Measurements from ENCODE around the gene TSPAN31. TPM values are rescaled to one million over a fixed set of nuclear protein-coding genes. Genes with fewer than 3 reads are reported as not detected.

Gene TSPAN31
- total and polyA plus RNA-seq, 2 of the 8 experiments (the other 6 are each of a cell fraction or from before 2014, with no cell fraction given), result 15.8 to 31.4 TPM

GRCh38 chr12:57793920-57794319 lies 49.1 kb downstream of the TSPAN31 start:
- H2BK15ac ChIP-seq (ENCODE audit: low read length), result no peak overlapping the region
- H3K56ac ChIP-seq (replicated peaks; ENCODE audit: insufficient read length, low read depth, low read length), result no peak overlapping the region
- H4K20me1 ChIP-seq (replicated peaks in 1 of 2; ENCODE audit: control insufficient read depth in 1 of 2, insufficient read depth in 2 of 2, low read length in 2 of 2), result no peaks in the 10 kb centered on the region
- no peaks in the 10 kb centered on the region for H3K79me2 ChIP-seq (ENCODE audit: control insufficient read depth in 1 of 2, insufficient read depth in 2 of 2, low read length in 2 of 2)
- no peak overlapping the region for H3K4me2 ChIP-seq (ENCODE audit: insufficient read depth in 1 of 2, low read depth in 2 of 2, low read length in 2 of 2)
- no peak overlapping the region for H2BK12ac ChIP-seq (ENCODE audit: low read depth, low read length)
- H3K4me3 ChIP-seq (ENCODE audit: extremely low read depth in 1 of 4, insufficient read depth in 2 of 4, low read depth in 3 of 4, low read length in 4 of 4), result no peak overlapping the region
- H2BK5ac ChIP-seq (ENCODE audit: low read depth, low read length), result no peak overlapping the region
- peaks cover 2 to 37% (median 22%) of the 10 kb centered on the region in 4 experiments; a peak in 7 of 8 replicates for H3K36me3 ChIP-seq (ENCODE audit: control insufficient read depth in 2 of 4, insufficient read depth in 4 of 4, low read length in 3 of 4)
- H3K23me2 ChIP-seq (ENCODE audit: low read depth, low read length), result no peaks in the 10 kb centered on the region
- no peak overlapping the region for H3K4ac ChIP-seq (replicated peaks; ENCODE audit: insufficient read length, low read depth, low read length)
- H2BK120ac ChIP-seq (replicated peaks; ENCODE audit: low read depth, low read length), result no peak overlapping the region
- H4K91ac ChIP-seq (replicated peaks; ENCODE audit: insufficient read length, low read length), result no peak overlapping the region
- no peak for FAIRE-seq
- no peak overlapping the region for H3K23ac ChIP-seq (ENCODE audit: insufficient read length)
- no peak overlapping the region for H2BK20ac ChIP-seq (ENCODE audit: low read length)
- H4K5ac ChIP-seq (ENCODE audit: insufficient read length, low read depth, low read length), result no peak overlapping the region
- no peak overlapping the region for H2AK5ac ChIP-seq (ENCODE audit: low read depth, low read length)
- H3K27ac ChIP-seq (ENCODE audit: low read depth, low read length), result no peak overlapping the region
- H3K9ac ChIP-seq (replicated peaks in 1 of 4; ENCODE audit: extremely low read depth in 1 of 4, low read depth in 3 of 4, low read length in 3 of 4), result no peak overlapping the region
- ChIA-PET POLR2A (ENCODE audit: partially characterized antibody) (interaction anchor here (1.2 to 3.1 kb wide), 3 partner anchors 9 to 14 kb away, joined by 5 to 10 read pairs (median 6); partner anchors contain the start of gene TSFM), CTCF (ENCODE audit: partially characterized antibody) (interaction anchor here (0.8 to 8.3 kb wide), 5 partner anchors 9 to 241 kb away, joined by 3 to 56 read pairs (median 7); partner anchors contain the start of genes MARCHF9 and TSFM)
- no peak overlapping the region for H3K18ac ChIP-seq (ENCODE audit: extremely low read depth, low read length)
- H3K79me1 ChIP-seq (ENCODE audit: low read depth, low read length), result no peaks in the 10 kb centered on the region; the same call in 1 of the 2 replicates
- H3K14ac ChIP-seq (ENCODE audit: insufficient read length), result no peak overlapping the region
- no peak overlapping the region for H4K8ac ChIP-seq (ENCODE audit: extremely low read depth, insufficient read depth, low read length)
- no peak overlapping the region for H2AFZ ChIP-seq (ENCODE audit: low read length)
- H3K9me3 ChIP-seq (ENCODE audit: insufficient read depth in 2 of 2, low read depth in 1 of 2, low read length in 1 of 2), result no peaks in the 10 kb centered on the region
- no peaks in the 10 kb centered on the region for H3K27me3 ChIP-seq (replicated peaks in 1 of 4; ENCODE audit: control insufficient read depth in 3 of 4, extremely low read depth in 1 of 4, insufficient read depth in 3 of 4, low read length in 3 of 4)
- DNase-seq (ENCODE audit: low read depth in 1 of 2, low spot score in 2 of 2), result no peak
- 88% methylated on average over 1 of the region's 1 CpG; no CpG with 5 or more reads in 1 of the 2 experiments for WGBS, 2 experiments (ENCODE audit: extremely low coverage in 1 of 2, insufficient coverage in 1 of 2, insufficient read length in 1 of 2, insufficient replicate concordance in 2 of 2, low coverage in 1 of 2, low lambda C conversion rate in 2 of 2, missing lambda C conversion rate in 1 of 2)
- no peaks in the 10 kb centered on the region for H3K4me1 ChIP-seq (replicated peaks in 1 of 4; ENCODE audit: control insufficient read depth in 3 of 4, insufficient read depth in 4 of 4, low read length in 3 of 4)
- TF ChIP-seq YY1 (IDR thresholded peaks at IDR 0.05; ENCODE audit: low read depth, low read length) (no peak), KDM5A (IDR thresholded peaks at IDR 0.05; ENCODE audit: low read length) (no peak)
- TF ChIP-seq, protein P1, sequence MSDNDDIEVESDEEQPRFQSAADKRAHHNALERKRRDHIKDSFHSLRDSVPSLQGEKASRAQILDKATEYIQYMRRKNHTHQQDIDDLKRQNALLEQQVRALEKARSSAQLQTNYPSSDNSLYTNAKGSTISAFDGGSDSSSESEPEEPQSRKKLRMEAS (IDR thresholded peaks at IDR 0.05), result no peak

All from H1 (cell line).